ENCODE results near the gene C1QTNF6.

DNA sequence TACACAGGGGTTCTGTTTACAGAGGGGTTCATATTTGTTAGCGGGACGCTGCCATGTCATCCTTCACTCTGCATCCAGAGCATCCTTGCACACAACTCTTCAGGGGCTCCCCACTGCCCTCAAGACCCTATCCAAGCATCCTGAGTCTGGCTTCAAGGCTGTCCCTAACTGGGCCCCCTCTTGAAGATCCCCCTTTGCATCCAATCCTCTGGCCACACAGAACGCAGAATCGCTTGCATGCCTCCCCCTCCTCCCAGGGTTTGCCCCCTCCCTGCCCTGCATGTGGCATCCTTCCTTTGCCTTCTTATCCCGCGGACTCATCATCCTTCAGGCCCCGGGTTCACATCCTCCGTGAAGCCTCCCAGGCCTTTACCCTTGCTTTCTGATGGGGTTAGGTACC is 18.6 kb downstream of the C1QTNF6 start:
- TF ChIP-seq, protein P1, sequence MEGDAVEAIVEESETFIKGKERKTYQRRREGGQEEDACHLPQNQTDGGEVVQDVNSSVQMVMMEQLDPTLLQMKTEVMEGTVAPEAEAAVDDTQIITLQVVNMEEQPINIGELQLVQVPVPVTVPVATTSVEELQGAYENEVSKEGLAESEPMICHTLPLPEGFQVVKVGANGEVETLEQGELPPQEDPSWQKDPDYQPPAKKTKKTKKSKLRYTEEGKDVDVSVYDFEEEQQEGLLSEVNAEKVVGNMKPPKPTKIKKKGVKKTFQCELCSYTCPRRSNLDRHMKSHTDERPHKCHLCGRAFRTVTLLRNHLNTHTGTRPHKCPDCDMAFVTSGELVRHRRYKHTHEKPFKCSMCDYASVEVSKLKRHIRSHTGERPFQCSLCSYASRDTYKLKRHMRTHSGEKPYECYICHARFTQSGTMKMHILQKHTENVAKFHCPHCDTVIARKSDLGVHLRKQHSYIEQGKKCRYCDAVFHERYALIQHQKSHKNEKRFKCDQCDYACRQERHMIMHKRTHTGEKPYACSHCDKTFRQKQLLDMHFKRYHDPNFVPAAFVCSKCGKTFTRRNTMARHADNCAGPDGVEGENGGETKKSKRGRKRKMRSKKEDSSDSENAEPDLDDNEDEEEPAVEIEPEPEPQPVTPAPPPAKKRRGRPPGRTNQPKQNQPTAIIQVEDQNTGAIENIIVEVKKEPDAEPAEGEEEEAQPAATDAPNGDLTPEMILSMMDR (conservative IDR thresholded peaks at IDR 0.05; ENCODE audit: low read length): no peak
- no peak for TF ChIP-seq EZH2phosphoT487 (IDR thresholded peaks at IDR 0.05; ENCODE audit: borderline replicate concordance)

All from Loucy (cell line).